Hepatocyte (in vitro differentiated cells): Measurements from ENCODE around the gene UMAD1. TPM values are rescaled to one million over a fixed set of nuclear protein-coding genes. Genes with fewer than 3 reads are reported as not detected.

Source experiments
- DNase-seq: peaks from one replicate; pipeline ENCODE4 v3.0.0-alpha.2; 2016; ENCODE audit warnings: low spot score
- H2AFZ ChIP-seq: fragments of 200-600 bp; sonication (generic); 2 replicates; pipeline ENCODE4 v1.6.0; 2016; ENCODE audit warnings: antibody characterized with exemption, mild to moderate bottlenecking
- H3K27ac ChIP-seq: fragments of 200-600 bp; sonication (generic); 2 replicates; pipeline ENCODE4 v1.5.1; 2016; ENCODE audit warnings: mild to moderate bottlenecking
- H3K27me3 ChIP-seq: fragments of 200-600 bp; sonication (generic); 2 replicates; pipeline ENCODE4 v1.6.1; 2016
- H3K36me3 ChIP-seq: fragments of 200-600 bp; sonication (generic); replicated peaks from 2 replicates; pipeline ENCODE4 v1.5.1; 2016; ENCODE audit warnings: low read depth; ENCODE audit not compliant: insufficient read depth
- H3K4me1 ChIP-seq: fragments of 200-600 bp; sonication (generic); 2 replicates; pipeline ENCODE4 v1.5.1; 2016; ENCODE audit warnings: mild to moderate bottlenecking, moderate library complexity; ENCODE audit not compliant: insufficient read depth
- H3K4me2 ChIP-seq: fragments of 200-600 bp; sonication (generic); 2 replicates; pipeline ENCODE4 v1.6.0; 2016
- H3K4me3 ChIP-seq: fragments of 200-600 bp; sonication (generic); 2 replicates; pipeline ENCODE4 v1.5.1; 2016; ENCODE audit warnings: mild to moderate bottlenecking
- H3K79me2 ChIP-seq: fragments of 200-600 bp; sonication (generic); 2 replicates; pipeline ENCODE4 v1.6.0; 2017; ENCODE audit warnings: mild to moderate bottlenecking
- H3K9me2 ChIP-seq: fragments of 200-600 bp; sonication (generic); replicated peaks from 2 replicates; pipeline ENCODE4 v1.6.0; 2017; ENCODE audit warnings: mild to moderate bottlenecking; ENCODE audit not compliant: insufficient read depth
- H3K9me3 ChIP-seq: fragments of 200-600 bp; sonication (generic); 2 replicates; pipeline ENCODE4 v1.5.1; 2016; ENCODE audit warnings: low read depth, mild to moderate bottlenecking
- H4K20me1 ChIP-seq: fragments of 200-600 bp; sonication (generic); 2 replicates; pipeline ENCODE4 v1.6.0; 2016; ENCODE audit warnings: mild to moderate bottlenecking; ENCODE audit not compliant: insufficient read depth, poor library complexity, severe bottlenecking
- CTCF ChIP-seq: fragments of 200-600 bp; sonication (generic); IDR thresholded peaks from 2 replicates; pipeline ENCODE4 v1.5.1; 2016; ENCODE audit warnings: antibody characterized with exemption, mild to moderate bottlenecking; ENCODE audit not compliant: poor library complexity
- EZH2 ChIP-seq: fragments of 200-600 bp; sonication (generic); IDR thresholded peaks from 2 replicates; pipeline ENCODE4 v1.6.1; 2016; ENCODE audit warnings: antibody characterized with exemption, mild to moderate bottlenecking, borderline replicate concordance
- EZH2phosphoT487 ChIP-seq: fragments of 200-600 bp; sonication (generic); IDR thresholded peaks from one replicate; pipeline ENCODE4 v1.6.1; 2018; ENCODE audit warnings: antibody characterized with exemption, mild to moderate bottlenecking, low read depth, moderate library complexity; ENCODE audit not compliant: unreplicated experiment, severe bottlenecking
- WGBS: methylation state at CpG from one replicate; pipeline ENCODE4 v1.1.6; 2016; ENCODE audit warnings: low lambda C conversion rate; ENCODE audit errors: missing lambda C conversion rate; 5-methylcytosine and 5-hydroxymethylcytosine counted together
- polyA plus RNA-seq: library from polyadenylated mRNA; unstranded; fragments of >200 nt; fragmentation: Nextera tagmentation; extraction: Ambion mirVana; gene quantifications from 2 replicates; pipeline ENCODE4 v1.2.1, GENCODE V29; 2016
- total RNA-seq: library from RNA; depleted of rRNA; stranded (reverse); fragments of >200 nt; gene quantifications from 2 replicates; pipeline ENCODE4 v1.2.3, GENCODE V29; 2014

The UMAD1 gene
- total and polyA plus RNA-seq, 2 experiments from 2014 or later = 15.7 to 29.0 TPM

GRCh38 chr7:7614018-7614741, 26.4 kb upstream of the UMAD1 start:
- H3K27ac ChIP-seq = no peak overlapping the region
- no peaks in the 10 kb centered on the region for H3K36me3 ChIP-seq
- no peaks in the 10 kb centered on the region for H3K79me2 ChIP-seq
- no peak for TF ChIP-seq CTCF
- TF ChIP-seq EZH2phosphoT487 = no peak
- no peak for TF ChIP-seq EZH2
- no peaks in the 10 kb centered on the region for H3K4me1 ChIP-seq
- no peaks in the 10 kb centered on the region for H4K20me1 ChIP-seq
- no peaks in the 10 kb centered on the region for H3K9me2 ChIP-seq
- DNase-seq = no peak
- WGBS = 92% methylated on average over 4 of the region's 4 CpGs
- no peak overlapping the region for H3K4me2 ChIP-seq
- no peaks in the 10 kb centered on the region for H3K27me3 ChIP-seq
- H2AFZ ChIP-seq = no peak overlapping the region
- no peaks in the 10 kb centered on the region for H3K9me3 ChIP-seq
- no peak overlapping the region for H3K4me3 ChIP-seq

GRCh38 chr7:7617550-7617949, 23.0 kb upstream of the UMAD1 start:
- Histone ChIP-seq H4K20me1 (no peaks in the 10 kb centered on the region), H2AFZ (no peak overlapping the region), H3K27ac (no peak overlapping the region), H3K9me3 (no peaks in the 10 kb centered on the region), H3K36me3 (no peaks in the 10 kb centered on the region), H3K4me3 (no peak overlapping the region), H3K27me3 (no peaks in the 10 kb centered on the region), H3K79me2 (no peaks in the 10 kb centered on the region), H3K4me2 (no peak overlapping the region), H3K9me2 (no peaks in the 10 kb centered on the region), H3K4me1 (no peaks in the 10 kb centered on the region)
- 83% methylated on average over 3 of the region's 3 CpGs for WGBS
- DNase-seq = no peak
- TF ChIP-seq EZH2phosphoT487 (no peak), CTCF (no peak), EZH2 (no peak)

- Histone ChIP-seq H3K36me3 (no peaks in the 10 kb centered on the region), H3K79me2 (no peaks in the 10 kb centered on the region), H2AFZ (no peak overlapping the region), H3K9me2 (no peaks in the 10 kb centered on the region), H3K27ac (no peak overlapping the region), H3K9me3 (no peaks in the 10 kb centered on the region), H3K27me3 (no peaks in the 10 kb centered on the region), H3K4me1 (no peaks in the 10 kb centered on the region), H3K4me3 (no peak overlapping the region), H3K4me2 (no peak overlapping the region), H4K20me1 (no peaks in the 10 kb centered on the region)
- TF ChIP-seq EZH2phosphoT487 = no peak
- DNase-seq = no peak
- 86% methylated on average over 1 of the region's 1 CpG for WGBS
These were observed 22.1 kb upstream of the UMAD1 start for GRCh38 chr7:7618410-7618809.

- no peak overlapping the region for H3K4me3 ChIP-seq
- no peaks in the 10 kb centered on the region for H3K27me3 ChIP-seq
- no peak overlapping the region for H3K4me2 ChIP-seq
- no peaks in the 10 kb centered on the region for H3K79me2 ChIP-seq
- DNase-seq = no peak
- H3K36me3 ChIP-seq = no peaks in the 10 kb centered on the region
- H2AFZ ChIP-seq = no peak overlapping the region
- no peaks in the 10 kb centered on the region for H3K9me3 ChIP-seq
- H3K9me2 ChIP-seq = no peaks in the 10 kb centered on the region
- no peaks in the 10 kb centered on the region for H4K20me1 ChIP-seq
- TF ChIP-seq EZH2 (no peak), CTCF (no peak), EZH2phosphoT487 (no peak)
- H3K4me1 ChIP-seq = no peaks in the 10 kb centered on the region
- WGBS = 96% methylated on average over 1 of the region's 1 CpG
- no peak overlapping the region for H3K27ac ChIP-seq
These were observed 20.3 kb upstream of the UMAD1 start for GRCh38 chr7:7620236-7620635.
